ENCODE results near the gene CTSW. TPM values are rescaled to one million over a fixed set of nuclear protein-coding genes. Genes with fewer than 3 reads are reported as not detected.

Gene CTSW
- total RNA-seq, 1 experiment from 2014 or later, result not detected

DNA sequence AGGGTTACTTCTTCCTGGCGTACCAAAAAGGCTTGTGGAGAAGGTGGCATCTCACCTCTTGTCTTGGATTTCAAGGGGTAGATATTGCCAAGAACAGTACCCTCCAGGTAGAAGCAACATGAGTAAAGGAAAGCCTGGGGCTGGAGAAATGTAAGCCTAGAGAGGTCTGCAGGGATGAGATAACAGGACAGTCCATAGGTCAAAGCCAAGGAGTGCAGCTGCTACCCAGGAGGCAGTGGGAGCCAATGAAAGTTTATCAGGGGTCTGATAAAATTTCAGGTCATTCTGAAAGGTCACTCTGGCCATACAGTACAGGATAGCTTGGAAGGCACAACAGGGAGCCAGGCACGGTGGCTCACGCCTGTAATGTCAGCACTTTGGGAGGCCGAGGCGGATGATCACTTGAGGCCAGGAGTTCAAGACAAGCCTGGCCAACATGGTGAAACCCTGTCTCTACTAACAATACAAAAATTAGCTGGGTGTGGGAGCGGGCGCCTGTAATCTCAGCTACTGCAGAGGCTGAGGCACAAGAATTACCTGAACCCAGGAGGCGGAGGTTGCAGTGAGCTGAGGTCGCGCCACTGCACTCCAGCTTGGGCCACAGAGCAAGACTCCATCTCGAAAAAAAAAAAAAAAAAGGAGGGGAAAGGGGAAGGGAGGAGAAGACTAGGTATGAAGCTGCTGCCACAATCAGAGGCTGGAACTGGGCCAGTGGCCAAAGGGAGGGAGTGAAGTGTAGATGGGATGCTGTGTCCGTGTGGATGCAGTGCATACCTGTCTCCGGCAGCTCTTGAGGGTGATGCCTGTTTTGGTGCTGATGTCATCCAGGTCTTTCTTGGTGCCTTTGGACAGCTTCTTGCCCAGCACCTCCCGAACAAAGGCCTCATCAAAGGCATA lies 7.4 kb downstream of the CTSW start:
- BruUV-seq (replicated peaks), result no TSS peak
- CTCF ChIA-PET, result interaction anchor here (0.6 to 1.3 kb wide), 3 partner anchors 25 to 42 kb away, joined by 3 to 8 read pairs (median 4); no protein-coding TSS in a partner anchor
- Histone ChIP-seq H3K36me3 (ENCODE audit: control insufficient read depth, insufficient read depth, low read length) (peaks cover 4% of the 10 kb centered on the region; the same call in 1 of the 2 replicates), H3K9me3 (ENCODE audit: control insufficient read depth, insufficient read depth, low read depth, low read length) (no peaks in the 10 kb centered on the region), H3K27ac (ENCODE audit: low read length) (peak overlapping the region; percentile 98), H3K4me1 (ENCODE audit: control insufficient read depth, insufficient read depth, low read length) (peaks cover 40% of the 10 kb centered on the region), H3K27me3 (ENCODE audit: control insufficient read depth, insufficient read depth, low read length) (no peaks in the 10 kb centered on the region), H3K4me3 (ENCODE audit: low read depth in 2 of 2, low read length in 2 of 2) (peak overlapping the region; percentile 88 to 93)
- TF ChIP-seq TCF7L2 (IDR thresholded peaks at IDR 0.05; ENCODE audit: low read depth, low read length) (no peak), SIN3A (IDR thresholded peaks at IDR 0.05; ENCODE audit: borderline replicate concordance, insufficient read depth, low read depth, low read length) (no peak), POLR2AphosphoS5 (IDR thresholded peaks at IDR 0.05; ENCODE audit: low read depth, low read length) (no peak), REST (IDR thresholded peaks at IDR 0.05; ENCODE audit: insufficient read depth in 1 of 2, low read depth in 2 of 2, low read length in 1 of 2) (no peak), CTCF (IDR thresholded peaks at IDR 0.05) (no peak)
- intact Hi-C loops (cut with micrococcal nuclease; ENCODE audit: unreplicated experiment) (no loop called here), in situ Hi-C loops (cut with HindIII; ENCODE audit: low pct_unique_long_range_greater_than_20kb, low sequenced_read_pairs) (no loop called here)
- no peak for ATAC-seq
- POLR2A ChIA-PET, result interaction anchor here (0.6 to 1.1 kb wide), 2 partner anchors 13 to 46 kb away, joined by 4 to 10 read pairs; no protein-coding TSS in a partner anchor
- no peak for DNase-seq (ENCODE audit: low read depth, low spot score)

DNA sequence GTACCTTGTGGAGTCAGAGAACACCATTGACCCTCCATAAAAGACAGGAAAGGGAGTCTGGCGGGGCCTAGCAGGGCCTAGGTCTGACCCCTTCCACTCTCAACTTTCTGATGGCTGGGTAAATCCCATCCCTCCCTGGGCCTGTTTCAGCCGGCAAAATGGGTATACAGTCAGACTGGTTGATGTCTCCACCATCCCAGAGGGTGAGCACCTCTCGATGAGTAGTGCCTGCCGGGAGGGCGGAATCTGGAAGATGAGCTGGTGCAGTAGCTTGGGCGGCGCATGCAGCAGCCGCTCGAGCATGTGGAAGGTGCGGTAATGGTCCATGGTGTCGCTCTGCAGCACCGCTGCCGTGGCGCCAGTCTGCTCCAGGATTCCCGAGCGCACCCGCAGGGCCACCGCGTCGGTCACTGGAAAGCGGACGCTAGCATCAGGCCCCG lies 8.1 kb downstream of the CTSW start:
- Histone ChIP-seq H3K27me3 (ENCODE audit: control insufficient read depth, insufficient read depth, low read length) (no peaks in the 10 kb centered on the region), H3K27ac (ENCODE audit: low read length) (peak overlapping the region; percentile 98), H3K36me3 (ENCODE audit: control insufficient read depth, insufficient read depth, low read length) (peaks cover 4% of the 10 kb centered on the region; the same call in 1 of the 2 replicates), H3K4me1 (ENCODE audit: control insufficient read depth, insufficient read depth, low read length) (peaks cover 47% of the 10 kb centered on the region), H3K4me3 (ENCODE audit: low read depth in 2 of 2, low read length in 2 of 2) (peak overlapping the region; percentile 88 to 93), H3K9me3 (ENCODE audit: control insufficient read depth, insufficient read depth, low read depth, low read length) (no peaks in the 10 kb centered on the region)
- no peak for ATAC-seq
- DNase-seq (ENCODE audit: low read depth, low spot score), result no peak
- TSS peak; percentile 42 for BruUV-seq (replicated peaks)
- CTCF ChIA-PET, result interaction anchor here (0.5 to 2.4 kb wide), 23 partner anchors 13 to 233 kb away, joined by 3 to 24 read pairs (median 6); partner anchors contain the start of genes FOSL1 and MUS81
- TF ChIP-seq SIN3A (IDR thresholded peaks at IDR 0.05; ENCODE audit: borderline replicate concordance, insufficient read depth, low read depth, low read length), result no peak
- TF ChIP-seq REST (IDR thresholded peaks at IDR 0.05; ENCODE audit: insufficient read depth in 1 of 2, low read depth in 2 of 2, low read length in 1 of 2), result no peak
- TF ChIP-seq POLR2AphosphoS5 (IDR thresholded peaks at IDR 0.05; ENCODE audit: low read depth, low read length), result no peak
- TF ChIP-seq CTCF (IDR thresholded peaks at IDR 0.05), result no peak
- no peak for TF ChIP-seq TCF7L2 (IDR thresholded peaks at IDR 0.05; ENCODE audit: low read depth, low read length)
- in situ Hi-C loops (cut with HindIII; ENCODE audit: low pct_unique_long_range_greater_than_20kb, low sequenced_read_pairs) (no loop called here), intact Hi-C loops (cut with micrococcal nuclease; ENCODE audit: unreplicated experiment) (loop anchor here (2.0 kb wide), 1 partner anchor 101 kb away; no protein-coding TSS in a partner anchor)
- POLR2A ChIA-PET, result interaction anchor here (0.6 to 2.0 kb wide), 8 partner anchors 11 to 274 kb away, joined by 3 to 13 read pairs (median 5); partner anchors contain the start of genes FOSL1 and MUS81

Measured in Panc1 (cell line).